Measurements from ENCODE around the gene SPART. TPM values are rescaled to one million over a fixed set of nuclear protein-coding genes. Genes with fewer than 3 reads are reported as not detected.

The SPART gene
- total and polyA plus RNA-seq, 10 donors: 15.9 to 68.5 (median 54.7) TPM

DNA sequence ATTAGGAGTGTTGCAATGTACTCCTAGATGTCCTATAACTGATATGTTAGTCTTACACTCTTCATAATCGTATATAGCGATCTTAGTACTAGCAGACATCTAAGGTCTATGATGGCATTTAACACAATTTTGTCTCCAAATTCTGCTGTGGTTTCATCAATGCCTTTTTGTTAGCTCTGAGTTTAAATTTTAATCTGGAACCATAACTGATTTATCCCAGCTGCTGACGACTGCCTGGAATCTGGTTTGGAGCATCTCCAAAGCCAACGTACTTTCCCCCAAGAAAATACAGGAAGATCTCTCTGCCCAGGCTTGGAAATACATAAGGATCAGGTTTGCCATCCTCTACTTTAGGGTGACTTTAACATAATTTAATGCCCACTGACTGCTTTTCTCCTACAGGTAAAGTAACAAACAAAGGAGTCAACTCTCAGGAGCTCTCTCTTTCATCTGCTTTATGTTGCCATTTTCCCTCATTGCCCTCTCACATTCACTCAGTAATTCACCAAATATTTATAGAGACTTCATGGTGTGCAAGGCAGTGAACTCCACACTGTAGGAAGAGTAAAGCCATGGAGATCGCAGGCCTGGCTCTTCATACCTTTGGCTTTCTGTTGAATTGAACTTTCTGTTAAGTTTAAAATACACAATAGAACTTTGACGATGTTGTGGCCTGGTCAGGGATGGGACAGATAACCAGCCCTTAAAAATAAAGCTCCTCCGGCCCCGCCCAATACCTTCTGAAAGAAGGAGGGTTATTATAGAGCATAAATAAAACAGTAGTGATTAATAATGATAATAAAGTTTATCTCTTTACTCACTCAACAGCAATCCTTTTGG lies 23.3 kb upstream of the SPART start:
- H3K4me3 ChIP-seq: no peak overlapping the region
- intact Hi-C loops (cut with DNase I; ENCODE audit: low total_unique reads): no loop called here
- no peak overlapping the region for H3K27ac ChIP-seq
- WGBS, 5 donors: 77 to 90% (median 87%) methylated on average over 8 of the region's 8 CpGs
- DNase-seq: no peak
- TF ChIP-seq POLR2A (IDR thresholded peaks at IDR 0.05) (no peak), POLR2AphosphoS5 (IDR thresholded peaks at IDR 0.05) (no peak)
- TF ChIP-seq, protein P1, sequence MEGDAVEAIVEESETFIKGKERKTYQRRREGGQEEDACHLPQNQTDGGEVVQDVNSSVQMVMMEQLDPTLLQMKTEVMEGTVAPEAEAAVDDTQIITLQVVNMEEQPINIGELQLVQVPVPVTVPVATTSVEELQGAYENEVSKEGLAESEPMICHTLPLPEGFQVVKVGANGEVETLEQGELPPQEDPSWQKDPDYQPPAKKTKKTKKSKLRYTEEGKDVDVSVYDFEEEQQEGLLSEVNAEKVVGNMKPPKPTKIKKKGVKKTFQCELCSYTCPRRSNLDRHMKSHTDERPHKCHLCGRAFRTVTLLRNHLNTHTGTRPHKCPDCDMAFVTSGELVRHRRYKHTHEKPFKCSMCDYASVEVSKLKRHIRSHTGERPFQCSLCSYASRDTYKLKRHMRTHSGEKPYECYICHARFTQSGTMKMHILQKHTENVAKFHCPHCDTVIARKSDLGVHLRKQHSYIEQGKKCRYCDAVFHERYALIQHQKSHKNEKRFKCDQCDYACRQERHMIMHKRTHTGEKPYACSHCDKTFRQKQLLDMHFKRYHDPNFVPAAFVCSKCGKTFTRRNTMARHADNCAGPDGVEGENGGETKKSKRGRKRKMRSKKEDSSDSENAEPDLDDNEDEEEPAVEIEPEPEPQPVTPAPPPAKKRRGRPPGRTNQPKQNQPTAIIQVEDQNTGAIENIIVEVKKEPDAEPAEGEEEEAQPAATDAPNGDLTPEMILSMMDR (IDR thresholded peaks at IDR 0.05 in 8 of 11, conservative IDR thresholded peaks at IDR 0.05 in 3 of 11): no peak
- H3K27me3 ChIP-seq (replicated peaks in 1 of 7): no peaks in the 10 kb centered on the region
- H3K36me3 ChIP-seq: no peaks in the 10 kb centered on the region
- H3K9me3 ChIP-seq: no peaks in the 10 kb centered on the region
- H3K4me1 ChIP-seq: no peaks in the 10 kb centered on the region

- H3K4me3 ChIP-seq: no peak overlapping the region
- intact Hi-C loops (cut with DNase I; ENCODE audit: low total_unique reads): no loop called here
- 69 to 94% (median 74%) methylated on average over 3 to 4 of the region's 4 CpGs for WGBS, 5 donors
- no peak overlapping the region for H3K27ac ChIP-seq
- H3K4me1 ChIP-seq: no peaks in the 10 kb centered on the region
- H3K9me3 ChIP-seq: no peaks in the 10 kb centered on the region
- H3K36me3 ChIP-seq: no peaks in the 10 kb centered on the region
- no peak for TF ChIP-seq POLR2A (IDR thresholded peaks at IDR 0.05)
- no peak for TF ChIP-seq POLR2AphosphoS5 (IDR thresholded peaks at IDR 0.05)
- TF ChIP-seq, protein P1 (IDR thresholded peaks at IDR 0.05 in 8 of 11, conservative IDR thresholded peaks at IDR 0.05 in 3 of 11): no peak
- no peak for DNase-seq
- H3K27me3 ChIP-seq (replicated peaks in 1 of 7): no peaks in the 10 kb centered on the region
Measured at GRCh38 chr13:36366031-36366430, 19.8 kb upstream of the SPART start.

DNA sequence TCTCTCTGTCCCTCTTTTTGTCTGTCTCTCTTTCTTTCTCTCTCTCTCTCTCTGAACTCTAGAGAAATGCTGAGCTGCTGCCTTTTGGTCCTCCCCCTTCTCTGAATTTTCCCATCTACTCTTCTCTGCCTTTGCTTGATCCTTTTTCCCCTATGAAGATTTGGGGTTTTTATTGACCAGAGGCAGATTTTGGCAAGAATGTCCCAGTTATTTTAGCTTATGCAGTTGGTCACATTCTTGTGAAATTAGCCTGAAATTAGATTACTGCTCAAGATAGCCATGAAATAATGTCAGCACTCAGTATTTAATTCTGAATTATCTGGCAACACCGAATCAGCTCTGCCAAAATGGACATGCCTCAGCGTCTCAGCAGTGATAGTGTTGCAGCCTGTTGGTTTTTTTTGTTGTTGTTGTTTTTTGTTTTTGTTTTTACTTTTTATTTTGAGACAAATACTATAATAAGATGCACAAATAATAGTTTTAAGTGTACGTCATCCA lies 17.2 kb upstream of the SPART start:
- DNase-seq: no peak
- Histone ChIP-seq H3K4me1 (no peaks in the 10 kb centered on the region), H3K27ac (no peak overlapping the region), H3K27me3 (replicated peaks in 1 of 7) (no peaks in the 10 kb centered on the region), H3K4me3 (no peak overlapping the region), H3K9me3 (no peaks in the 10 kb centered on the region), H3K36me3 (no peaks in the 10 kb centered on the region)
- TF ChIP-seq POLR2AphosphoS5 (IDR thresholded peaks at IDR 0.05) (no peak), POLR2A (IDR thresholded peaks at IDR 0.05) (no peak)
- TF ChIP-seq, protein P1 (IDR thresholded peaks at IDR 0.05 in 8 of 11, conservative IDR thresholded peaks at IDR 0.05 in 3 of 11): no peak
- intact Hi-C loops (cut with DNase I; ENCODE audit: low total_unique reads): no loop called here
- 81 to 96% (median 85%) methylated on average over 3 of the region's 3 CpGs for WGBS, 5 donors

DNA sequence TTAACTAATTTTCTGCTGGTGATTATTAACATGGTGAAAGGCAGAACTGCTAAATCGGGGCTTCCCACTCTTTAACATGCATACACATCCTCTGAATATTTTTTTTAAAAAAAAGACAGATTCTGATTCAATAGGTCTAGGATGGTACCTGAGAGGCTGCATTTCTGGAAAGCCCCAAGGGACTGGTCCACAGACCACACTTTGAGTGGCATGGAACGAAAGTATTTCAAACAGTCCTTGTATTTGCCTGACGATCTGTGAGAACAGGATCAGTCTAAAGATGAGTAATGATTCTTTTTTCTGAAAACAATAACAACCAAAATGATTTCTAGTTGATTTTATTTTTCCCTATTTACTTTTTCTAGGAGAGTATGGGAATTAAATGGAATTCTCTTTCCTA lies 16.7 kb upstream of the SPART start:
- TF ChIP-seq POLR2A (IDR thresholded peaks at IDR 0.05) (no peak), POLR2AphosphoS5 (IDR thresholded peaks at IDR 0.05) (no peak)
- TF ChIP-seq, protein P1 (IDR thresholded peaks at IDR 0.05 in 8 of 11, conservative IDR thresholded peaks at IDR 0.05 in 3 of 11): no peak
- H3K4me3 ChIP-seq: no peak overlapping the region
- no peaks in the 10 kb centered on the region for H3K9me3 ChIP-seq
- H3K36me3 ChIP-seq: no peaks in the 10 kb centered on the region
- no peaks in the 10 kb centered on the region for H3K27me3 ChIP-seq (replicated peaks in 1 of 7)
- DNase-seq: no peak
- intact Hi-C loops (cut with DNase I; ENCODE audit: low total_unique reads): no loop called here
- H3K27ac ChIP-seq: no peak overlapping the region
- 66 to 83% (median 80%) methylated on average over 3 of the region's 3 CpGs for WGBS, 5 donors
- H3K4me1 ChIP-seq: no peaks in the 10 kb centered on the region
